H1 (cell line): Measurements from ENCODE around the gene GSPT2. TPM values are rescaled to one million over a fixed set of nuclear protein-coding genes. Genes with fewer than 3 reads are reported as not detected.

ENCODE experiments used
- CTCF ChIA-PET: fragments of 300-600 bp; sonication (Branson Sonifier 250); formaldehyde crosslinking; loops from one replicate; lab custom pipeline; 2021; ENCODE audit not compliant: partially characterized antibody; lab: Charles Lee
- POLR2A ChIA-PET: fragments of 300-600 bp; sonication (Branson Sonifier 250); formaldehyde crosslinking; loops from one replicate; lab custom pipeline; 2021; ENCODE audit warnings: inconsistent platforms; ENCODE audit not compliant: partially characterized antibody; lab: Charles Lee
- DNase-seq, 2 experiments: peaks; one replicate each; pipeline versions ENCODE4 v3.0.0 to v3.0.0-alpha.2; 2010 to 2022; ENCODE audit warnings: low spot score in 2 of 2, low read depth in 1 of 2, mixed read lengths in 1 of 2
- FAIRE-seq: peaks from 2 replicates; lab custom pipeline; 2011; peaks lifted over from hg19 to GRCh38; lab: Jason Lieb, UNC
- H2AFZ ChIP-seq: 2 replicates; pipeline ENCODE4 v1.8.1; 2012; ENCODE audit warnings: low read length, inconsistent platforms
- H2AK5ac ChIP-seq: 2 replicates; pipeline ENCODE4 v1.6.1; 2013; ENCODE audit warnings: low read depth, low read length
- H2BK120ac ChIP-seq: replicated peaks from 2 replicates; pipeline ENCODE3; 2013; ENCODE audit warnings: low read depth, low read length, inconsistent platforms
- H2BK12ac ChIP-seq: 2 replicates; pipeline ENCODE4 v1.6.1; 2013; ENCODE audit warnings: low read depth, low read length
- H2BK15ac ChIP-seq: 2 replicates; pipeline ENCODE4 v1.6.1; 2013; ENCODE audit warnings: low read length
- H2BK20ac ChIP-seq: 2 replicates; pipeline ENCODE4 v1.6.1; 2013; ENCODE audit warnings: low read length
- H2BK5ac ChIP-seq: 2 replicates; pipeline ENCODE4 v1.6.1; 2013; ENCODE audit warnings: low read depth, low read length
- H3K14ac ChIP-seq: 2 replicates; pipeline ENCODE4 v1.6.1; 2013; ENCODE audit warnings: inconsistent platforms; ENCODE audit not compliant: insufficient read length
- H3K18ac ChIP-seq: 2 replicates; pipeline ENCODE4 v1.6.1; 2013; ENCODE audit warnings: low read length; ENCODE audit errors: extremely low read depth
- H3K23ac ChIP-seq: 2 replicates; pipeline ENCODE4 v1.6.1; 2013; ENCODE audit warnings: inconsistent platforms; ENCODE audit not compliant: insufficient read length
- H3K23me2 ChIP-seq: 2 replicates; pipeline ENCODE4 v1.6.1; 2013; ENCODE audit warnings: low read depth, low read length
- H3K27ac ChIP-seq: 2 replicates; pipeline ENCODE4 v1.6.1; 2011; ENCODE audit warnings: low read depth, low read length, inconsistent platforms
- H3K27me3 ChIP-seq, 4 experiments: replicated peaks in 1 of 4; 1 replicate in 1 of 4; 2 replicates in 3 of 4; pipeline versions ENCODE4 v1.6.1 to v1.8.1; 2011 to 2013; ENCODE audit warnings: low read length in 3 of 4, mild to moderate bottlenecking in 3 of 4, inconsistent platforms in 2 of 4, mixed read lengths in 2 of 4, moderate library complexity in 1 of 4; ENCODE audit not compliant: control insufficient read depth in 3 of 4, insufficient read depth in 3 of 4; ENCODE audit errors: extremely low read depth in 1 of 4
- H3K36me3 ChIP-seq, 4 experiments: 2 replicates each; pipeline versions ENCODE4 v1.6.1 to v1.8.1; 2011 to 2013; ENCODE audit warnings: mild to moderate bottlenecking in 4 of 4, low read length in 3 of 4, moderate library complexity in 2 of 4, control low read depth in 1 of 4, inconsistent platforms in 1 of 4; ENCODE audit not compliant: insufficient read depth in 4 of 4, control insufficient read depth in 2 of 4
- H3K4ac ChIP-seq: replicated peaks from 2 replicates; pipeline ENCODE3; 2013; ENCODE audit warnings: low read length, low read depth, mixed read lengths, inconsistent platforms; ENCODE audit not compliant: insufficient read length
- H3K4me1 ChIP-seq, 4 experiments: replicated peaks in 1 of 4; 1 replicate in 1 of 4; 2 replicates in 3 of 4; pipeline versions ENCODE4 v1.6.1 to v1.8.1; 2011 to 2013; ENCODE audit warnings: low read length in 3 of 4, inconsistent platforms in 2 of 4, mixed read lengths in 1 of 4; ENCODE audit not compliant: insufficient read depth in 4 of 4, control insufficient read depth in 3 of 4
- H3K4me2 ChIP-seq, 2 experiments: 2 replicates each; pipeline versions ENCODE4 v1.6.1 to v1.8.1; 2011 to 2013; ENCODE audit warnings: low read depth in 2 of 2, low read length in 2 of 2, control low read depth in 1 of 2, inconsistent platforms in 1 of 2, mild to moderate bottlenecking in 1 of 2; ENCODE audit not compliant: insufficient read depth in 1 of 2
- H3K4me3 ChIP-seq, 4 experiments: fragments of 200-600, 300-600 bp in 1 of 4; sonication (generic), shearing (Covaris generic), sonication (Bioruptor Twin) in 1 of 4; 2 replicates each; pipeline versions ENCODE4 v1.5.1 to v1.8.1; 2011 to 2016; ENCODE audit warnings: low read length in 4 of 4, low read depth in 3 of 4, control low read depth in 2 of 4, inconsistent platforms in 2 of 4, mild to moderate bottlenecking in 2 of 4, mixed read lengths in 1 of 4, moderate library complexity in 1 of 4; ENCODE audit not compliant: insufficient read depth in 2 of 4; ENCODE audit errors: extremely low read depth in 1 of 4
- H3K56ac ChIP-seq: replicated peaks from 2 replicates; pipeline ENCODE3; 2013; ENCODE audit warnings: low read depth, mild to moderate bottlenecking, mixed read lengths, low read length, inconsistent platforms; ENCODE audit not compliant: insufficient read length
- H3K79me1 ChIP-seq: 2 replicates; pipeline ENCODE4 v1.6.1; 2013; ENCODE audit warnings: low read depth, low read length, control low read depth
- H3K79me2 ChIP-seq, 2 experiments: 2 replicates each; pipeline versions ENCODE4 v1.6.1 to v1.8.1; 2012 to 2013; ENCODE audit warnings: low read length in 2 of 2, mild to moderate bottlenecking in 2 of 2, inconsistent platforms in 1 of 2; ENCODE audit not compliant: insufficient read depth in 2 of 2, control insufficient read depth in 1 of 2
- H3K9ac ChIP-seq, 4 experiments: replicated peaks in 1 of 4; 1 replicate in 1 of 4; 2 replicates in 3 of 4; pipeline versions ENCODE4 v1.6.1 to v1.8.1; 2011 to 2013; ENCODE audit warnings: low read depth in 3 of 4, low read length in 3 of 4, control low read depth in 2 of 4, mild to moderate bottlenecking in 2 of 4, moderate library complexity in 2 of 4, inconsistent platforms in 1 of 4; ENCODE audit errors: extremely low read depth in 1 of 4
- H3K9me3 ChIP-seq, 2 experiments: 2 replicates each; pipeline versions ENCODE4 v1.6.1 to v1.8.1; 2012 to 2013; ENCODE audit warnings: mild to moderate bottlenecking in 2 of 2, moderate library complexity in 2 of 2, control low read depth in 1 of 2, inconsistent platforms in 1 of 2, low read depth in 1 of 2, low read length in 1 of 2, mixed read lengths in 1 of 2; ENCODE audit not compliant: insufficient read depth in 2 of 2
- H4K20me1 ChIP-seq, 2 experiments: replicated peaks in 1 of 2; 2 replicates each; pipeline versions ENCODE3 to v1.8.1; 2011 to 2013; ENCODE audit warnings: inconsistent platforms in 2 of 2, low read length in 2 of 2, mild to moderate bottlenecking in 1 of 2; ENCODE audit not compliant: insufficient read depth in 2 of 2, control insufficient read depth in 1 of 2
- H4K5ac ChIP-seq: 2 replicates; pipeline ENCODE4 v1.6.1; 2013; ENCODE audit warnings: low read length, low read depth, mixed read lengths, inconsistent platforms; ENCODE audit not compliant: insufficient read length
- H4K8ac ChIP-seq: 2 replicates; pipeline ENCODE4 v1.8.0; 2013; ENCODE audit warnings: mild to moderate bottlenecking, moderate library complexity, low read length, inconsistent platforms; ENCODE audit not compliant: insufficient read depth; ENCODE audit errors: extremely low read depth
- H4K91ac ChIP-seq: replicated peaks from 2 replicates; pipeline ENCODE3; 2013; ENCODE audit warnings: low read length, mixed read lengths, inconsistent platforms; ENCODE audit not compliant: insufficient read length
- SP1 ChIP-seq: IDR thresholded peaks from 2 replicates; pipeline ENCODE4 v1.6.1; 2011; ENCODE audit warnings: low read depth, low read length
- WGBS, 2 experiments: shearing (Covaris generic) in 1 of 2; methylation state at CpG; one replicate each; pipeline versions ENCODE4 v1.1.6 to v1.1.7; 2013 to 2015; ENCODE audit warnings: low lambda C conversion rate in 2 of 2, mixed read lengths in 2 of 2, inconsistent platforms in 1 of 2, low coverage in 1 of 2, missing lambda C conversion rate in 1 of 2; ENCODE audit not compliant: insufficient replicate concordance in 2 of 2, insufficient coverage in 1 of 2, insufficient read length in 1 of 2; ENCODE audit errors: extremely low coverage in 1 of 2, missing lambda C conversion rate in 1 of 2; 5-methylcytosine and 5-hydroxymethylcytosine counted together
- polyA plus RNA-seq, 7 experiments: library from polyadenylated mRNA; depleted of rRNA in 3 of 7; stranded (reverse) in 5 of 7; unstranded in 2 of 7; fragments of >200 nt in 5 of 7; fragments of 200-250 nt in 2 of 7; gene quantifications; 1 replicate in 5 of 7; 2 replicates in 1 of 7; 4 replicates in 1 of 7; pipeline versions ENCODE4 v1.2.1 to v1.2.3, GENCODE V29; 2011 to 2013; ENCODE audit warnings: missing spikeins in 2 of 7, mixed read lengths in 2 of 7
- total RNA-seq: library from RNA; stranded (reverse); fragmentation: NEBNext Ultra II Directional; extraction: Animal tissue kit (Norgen Biotek cat#: 25700); gene quantifications from 2 replicates; pipeline ENCODE4 v1.2.1, GENCODE V29; 2021

GSPT2 gene
- total and polyA plus RNA-seq, 2 of the 8 experiments (the other 6 are each of a cell fraction or from before 2014, with no cell fraction given): 10.8 to 28.2 TPM

- Histone ChIP-seq H2BK20ac (no peak overlapping the region), H3K4ac (no peak overlapping the region), H4K91ac (no peak overlapping the region), H3K4me3 (no peak overlapping the region), H3K9me3 (no peaks in the 10 kb centered on the region), H3K36me3 (no peaks in the 10 kb centered on the region), H4K20me1 (no peaks in the 10 kb centered on the region), H3K4me2 (no peak overlapping the region), H3K18ac (no peak overlapping the region), H2AK5ac (no peak overlapping the region), H3K14ac (no peak overlapping the region), H2BK12ac (no peak overlapping the region), H2AFZ (no peak overlapping the region), H3K79me2 (no peaks in the 10 kb centered on the region), H3K4me1 (no peaks in the 10 kb centered on the region), H3K9ac (no peak overlapping the region), H2BK5ac (no peak overlapping the region), H3K79me1 (no peaks in the 10 kb centered on the region), H2BK15ac (no peak overlapping the region), H3K27ac (no peak overlapping the region), H3K27me3 (no peaks in the 10 kb centered on the region), H3K23ac (no peak overlapping the region), H3K23me2 (no peaks in the 10 kb centered on the region), H3K56ac (no peak overlapping the region), H2BK120ac (no peak overlapping the region), H4K8ac (no peak overlapping the region), H4K5ac (no peak overlapping the region)
- CTCF ChIA-PET: no interaction called here
- POLR2A ChIA-PET: no interaction called here
- no peak for FAIRE-seq
- TF ChIP-seq SP1: no peak
- DNase-seq: no peak
- 90% methylated on average over 5 of the region's 5 CpGs; no CpG with 5 or more reads in 1 of the 2 experiments for WGBS, 2 experiments
Measured at GRCh38 chrX:51766546-51766945, 23.3 kb downstream of the GSPT2 start.
